T-helper 2 cell treated with Interferon-gamma antibody and Interleukin-4, amounts not matched to agents 100 ng/mL and 5 ng/mL, for 36 hours (primary cell): Measurements from ENCODE around the gene DUSP9. TPM values are rescaled to one million over a fixed set of nuclear protein-coding genes. Genes with fewer than 3 reads are reported as not detected.
"Not testable (repeated sequence)": the region's sequence is repeated elsewhere in the genome, so short reads cannot be mapped to it uniquely, and the experiment has no call there.

Source experiments
- intact Hi-C: fragments of 100-400 bp; cut with micrococcal nuclease; formaldehyde crosslinking; loops from one replicate; pipeline ENCODE4 v1.15.1; 2023
- total RNA-seq: library from RNA; stranded (reverse); gene quantifications from 2 replicates; pipeline ENCODE4 v1.2.3, GENCODE V29; 2022

Gene DUSP9
- total RNA-seq, 1 donor from 2014 or later: not detected

DNA sequence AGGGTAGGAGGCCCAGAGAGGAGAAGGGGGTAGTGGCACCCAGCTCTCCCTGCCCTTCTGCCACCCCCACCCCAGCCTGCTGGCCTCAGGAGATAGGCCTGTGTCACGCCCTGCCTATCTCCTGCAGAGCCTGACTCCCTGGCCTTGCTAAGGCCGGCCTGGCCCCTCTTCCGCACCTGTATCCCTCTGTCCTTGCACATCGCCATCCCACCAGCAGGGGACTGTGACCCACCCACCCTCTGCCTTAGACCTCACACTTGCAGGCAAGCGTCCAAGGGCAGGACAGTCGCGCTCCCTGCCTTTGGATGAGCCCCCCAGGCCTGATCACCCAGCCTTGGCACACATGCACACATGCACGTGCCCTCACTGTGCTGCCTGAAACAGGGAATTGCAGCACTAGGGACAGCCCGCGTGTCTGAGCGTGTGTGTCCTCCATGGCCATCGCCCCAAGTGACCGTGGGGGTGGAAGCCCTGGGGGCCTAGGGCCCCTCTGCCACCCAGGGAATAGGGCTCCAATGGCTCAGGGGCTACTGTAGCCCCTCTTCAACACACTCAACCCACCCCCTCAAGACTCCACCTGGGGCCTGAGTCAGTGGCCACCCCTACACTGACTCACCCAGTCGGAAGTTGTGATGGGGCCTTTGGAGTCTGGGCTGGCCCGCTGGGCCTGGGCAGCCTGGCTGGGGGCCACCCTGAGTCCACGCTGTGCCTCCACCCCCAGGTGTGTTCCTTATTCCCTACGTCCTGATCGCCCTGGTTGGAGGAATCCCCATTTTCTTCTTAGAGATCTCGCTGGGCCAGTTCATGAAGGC, 42.9 kb downstream of the DUSP9 start:
- intact Hi-C loops: no loop called here

DNA sequence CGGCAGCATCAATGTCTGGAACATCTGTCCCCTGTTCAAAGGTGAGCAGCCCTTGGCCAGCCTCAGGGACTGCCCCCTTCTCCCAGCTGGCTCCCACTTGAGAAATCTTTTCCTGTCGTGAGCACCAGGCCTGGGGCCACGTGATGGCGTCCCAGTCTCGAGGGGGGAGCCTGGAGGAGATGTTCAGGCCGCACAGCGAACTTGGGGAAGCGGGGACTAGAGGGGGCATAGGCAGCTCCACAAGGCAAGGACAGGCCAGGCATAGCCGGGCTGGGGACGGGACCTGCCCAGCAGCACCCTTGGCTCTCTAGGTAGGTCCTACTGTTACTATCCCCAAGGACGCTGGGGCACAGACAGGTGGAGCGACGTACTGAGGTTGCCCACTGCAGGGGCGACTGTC, 43.5 kb downstream of the DUSP9 start:
- intact Hi-C loops: no loop called here

DNA sequence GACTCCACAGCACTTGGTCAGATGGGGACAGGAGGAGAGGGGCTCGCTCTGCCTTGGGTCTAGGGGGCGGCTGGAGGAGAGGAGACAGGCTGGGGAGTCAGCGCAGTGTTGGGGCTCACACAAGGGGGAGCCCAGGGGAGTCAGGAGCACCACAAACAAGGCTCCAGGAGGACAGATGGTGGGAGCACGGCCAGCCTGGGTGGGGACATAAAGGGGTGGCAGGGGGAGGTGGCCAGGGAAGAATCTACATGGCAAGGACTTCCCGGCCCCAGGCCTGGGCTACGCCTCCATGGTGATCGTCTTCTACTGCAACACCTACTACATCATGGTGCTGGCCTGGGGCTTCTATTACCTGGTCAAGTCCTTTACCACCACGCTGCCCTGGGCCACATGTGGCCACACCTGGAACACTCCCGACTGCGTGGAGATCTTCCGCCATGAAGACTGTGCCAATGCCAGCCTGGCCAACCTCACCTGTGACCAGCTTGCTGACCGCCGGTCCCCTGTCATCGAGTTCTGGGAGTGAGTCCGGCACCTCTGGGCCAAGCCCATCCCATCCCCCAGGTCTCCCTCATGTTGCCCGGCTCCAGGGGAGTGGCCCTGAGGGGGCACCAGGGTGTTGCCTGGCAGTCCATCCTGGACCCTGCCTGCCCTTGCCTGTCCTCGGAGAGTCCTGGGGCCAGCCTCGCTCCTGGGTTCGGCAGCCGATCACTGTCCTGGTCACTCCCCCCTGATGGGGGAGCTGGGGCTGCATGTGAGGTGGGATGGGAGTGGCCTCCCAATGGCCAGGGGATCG, 44.2 kb downstream of the DUSP9 start:
- intact Hi-C loops: not testable (repeated sequence)

DNA sequence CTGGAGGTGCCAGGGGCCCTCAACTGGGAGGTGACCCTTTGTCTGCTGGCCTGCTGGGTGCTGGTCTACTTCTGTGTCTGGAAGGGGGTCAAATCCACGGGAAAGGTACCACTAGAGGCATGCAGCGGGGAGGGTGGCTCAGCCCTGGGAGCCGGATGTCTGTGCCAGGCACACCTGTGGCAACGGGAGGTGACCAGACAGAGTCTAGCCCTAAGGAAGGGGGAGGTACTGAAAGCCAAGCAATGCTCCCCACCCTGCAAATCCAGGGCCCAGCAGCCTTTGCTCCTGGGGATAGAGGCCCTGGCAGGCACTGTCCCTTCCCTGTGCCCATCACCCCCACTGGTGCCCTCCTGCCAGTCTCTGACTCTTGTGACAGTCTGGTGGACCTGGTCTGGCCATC, 45.0 kb downstream of the DUSP9 start:
- intact Hi-C loops: no loop called here

DNA sequence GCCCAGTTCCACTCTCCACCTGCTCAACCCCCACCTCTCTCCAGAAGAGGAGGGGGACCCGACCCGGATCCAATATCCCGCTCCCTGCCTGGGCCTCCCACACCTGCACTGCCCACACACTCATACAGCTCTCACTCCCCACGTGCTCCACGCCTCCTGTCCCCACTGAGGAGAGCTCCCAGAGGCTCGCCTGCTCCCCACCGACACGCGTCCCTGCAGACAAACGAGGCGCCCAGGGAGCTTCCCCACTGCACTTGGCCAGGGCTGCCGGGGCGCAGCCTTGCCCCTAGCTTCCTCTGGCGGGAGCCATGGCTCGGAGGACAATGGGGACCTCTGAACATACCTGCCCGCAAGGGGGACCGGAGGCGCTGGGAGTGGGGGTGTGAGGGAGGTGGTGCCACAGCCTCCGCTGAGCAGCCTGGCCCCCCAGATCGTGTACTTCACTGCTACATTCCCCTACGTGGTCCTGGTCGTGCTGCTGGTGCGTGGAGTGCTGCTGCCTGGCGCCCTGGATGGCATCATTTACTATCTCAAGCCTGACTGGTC, 45.7 kb downstream of the DUSP9 start:
- intact Hi-C loops: no loop called here

DNA sequence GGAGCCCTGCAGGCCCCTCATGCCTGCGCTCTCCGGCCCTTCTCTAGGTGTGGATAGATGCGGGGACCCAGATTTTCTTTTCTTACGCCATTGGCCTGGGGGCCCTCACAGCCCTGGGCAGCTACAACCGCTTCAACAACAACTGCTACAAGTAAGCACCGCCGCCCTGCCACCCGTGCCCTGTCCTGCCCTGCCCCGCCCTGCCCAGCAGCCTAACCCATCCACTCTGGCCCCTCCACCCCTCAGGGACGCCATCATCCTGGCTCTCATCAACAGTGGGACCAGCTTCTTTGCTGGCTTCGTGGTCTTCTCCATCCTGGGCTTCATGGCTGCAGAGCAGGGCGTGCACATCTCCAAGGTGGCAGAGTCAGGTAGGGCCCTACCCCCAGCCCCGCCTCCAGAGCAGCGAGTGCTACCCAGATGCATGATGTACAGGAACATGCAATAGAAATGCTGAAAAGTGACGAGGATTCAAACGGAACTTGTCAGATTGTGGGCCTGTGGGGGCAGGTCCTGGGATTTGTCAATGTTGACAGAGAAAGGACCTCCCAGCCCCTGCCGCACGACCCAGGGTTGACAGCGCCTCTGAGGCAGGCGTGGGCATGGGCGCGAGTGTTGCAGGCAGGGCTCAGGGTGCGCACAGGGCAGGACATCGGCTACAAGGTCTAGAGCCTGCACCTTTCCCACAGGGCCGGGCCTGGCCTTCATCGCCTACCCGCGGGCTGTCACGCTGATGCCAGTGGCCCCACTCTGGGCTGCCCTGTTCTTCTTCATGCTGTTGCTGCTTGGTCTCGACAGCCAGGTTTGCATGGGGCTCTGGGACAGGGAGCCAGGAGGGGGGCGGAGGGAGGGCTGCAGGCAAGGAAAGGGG, 46.4 kb downstream of the DUSP9 start:
- intact Hi-C loops: no loop called here

DNA sequence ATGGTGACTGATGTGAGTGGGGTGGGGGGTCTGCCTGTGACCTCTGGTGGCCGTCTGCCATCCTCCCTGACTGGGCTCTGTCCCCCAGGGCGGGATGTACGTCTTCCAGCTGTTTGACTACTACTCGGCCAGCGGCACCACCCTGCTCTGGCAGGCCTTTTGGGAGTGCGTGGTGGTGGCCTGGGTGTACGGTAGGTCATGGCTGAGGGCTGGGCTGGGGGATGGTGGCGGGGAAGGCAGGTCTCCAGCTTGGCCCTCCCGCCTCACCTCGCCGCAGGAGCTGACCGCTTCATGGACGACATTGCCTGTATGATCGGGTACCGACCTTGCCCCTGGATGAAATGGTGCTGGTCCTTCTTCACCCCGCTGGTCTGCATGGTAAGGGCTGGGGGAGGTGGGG, 47.3 kb downstream of the DUSP9 start:
- intact Hi-C loops: not testable (repeated sequence)

DNA sequence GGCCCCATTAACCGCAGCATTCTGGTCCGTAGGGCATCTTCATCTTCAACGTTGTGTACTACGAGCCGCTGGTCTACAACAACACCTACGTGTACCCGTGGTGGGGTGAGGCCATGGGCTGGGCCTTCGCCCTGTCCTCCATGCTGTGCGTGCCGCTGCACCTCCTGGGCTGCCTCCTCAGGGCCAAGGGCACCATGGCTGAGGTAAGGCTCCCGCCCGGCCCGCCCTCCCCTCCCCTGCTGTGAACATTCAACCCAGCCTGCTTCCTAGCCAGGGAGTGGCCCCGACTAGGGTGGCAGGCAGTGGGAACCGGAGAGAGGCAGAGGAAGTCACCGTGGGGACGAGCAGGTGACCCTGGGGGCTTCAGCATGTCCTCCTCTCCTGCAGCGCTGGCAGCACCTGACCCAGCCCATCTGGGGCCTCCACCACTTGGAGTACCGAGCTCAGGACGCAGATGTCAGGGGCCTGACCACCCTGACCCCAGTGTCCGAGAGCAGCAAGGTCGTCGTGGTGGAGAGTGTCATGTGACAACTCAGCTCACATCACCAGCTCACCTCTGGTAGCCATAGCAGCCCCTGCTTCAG, 47.8 kb downstream of the DUSP9 start:
- intact Hi-C loops: no loop called here

DNA sequence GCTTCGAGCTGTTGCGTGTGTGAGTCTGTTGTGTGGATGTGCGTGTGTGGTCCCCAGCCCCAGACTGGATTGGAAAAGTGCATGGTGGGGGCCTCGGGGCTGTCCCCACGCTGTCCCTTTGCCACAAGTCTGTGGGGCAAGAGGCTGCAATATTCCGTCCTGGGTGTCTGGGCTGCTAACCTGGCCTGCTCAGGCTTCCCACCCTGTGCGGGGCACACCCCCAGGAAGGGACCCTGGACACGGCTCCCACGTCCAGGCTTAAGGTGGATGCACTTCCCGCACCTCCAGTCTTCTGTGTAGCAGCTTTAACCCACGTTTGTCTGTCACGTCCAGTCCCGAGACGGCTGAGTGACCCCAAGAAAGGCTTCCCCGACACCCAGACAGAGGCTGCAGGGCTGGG, 49.1 kb downstream of the DUSP9 start:
- intact Hi-C loops: no loop called here

DNA sequence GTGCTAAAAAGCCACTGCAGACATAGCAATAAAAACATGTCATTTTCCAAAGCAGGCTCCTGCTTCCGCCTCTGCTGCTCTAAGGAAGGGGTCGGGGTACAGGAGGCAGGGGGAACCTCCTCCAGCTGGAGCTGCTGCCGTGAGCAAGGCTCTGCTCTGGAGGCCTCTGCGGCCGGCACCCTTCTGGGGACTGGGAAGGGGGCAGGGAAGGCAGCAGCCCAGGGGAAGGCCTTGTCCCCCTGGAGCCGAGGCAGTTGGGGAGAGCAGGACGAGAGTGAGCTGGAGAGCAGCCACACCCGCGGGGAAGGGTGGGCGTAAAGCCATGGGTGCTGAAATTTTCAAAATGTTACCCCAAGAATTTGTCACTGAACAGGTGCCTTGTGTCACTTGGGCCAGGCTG, 49.5 kb downstream of the DUSP9 start:
- intact Hi-C loops: not testable (repeated sequence)

DNA sequence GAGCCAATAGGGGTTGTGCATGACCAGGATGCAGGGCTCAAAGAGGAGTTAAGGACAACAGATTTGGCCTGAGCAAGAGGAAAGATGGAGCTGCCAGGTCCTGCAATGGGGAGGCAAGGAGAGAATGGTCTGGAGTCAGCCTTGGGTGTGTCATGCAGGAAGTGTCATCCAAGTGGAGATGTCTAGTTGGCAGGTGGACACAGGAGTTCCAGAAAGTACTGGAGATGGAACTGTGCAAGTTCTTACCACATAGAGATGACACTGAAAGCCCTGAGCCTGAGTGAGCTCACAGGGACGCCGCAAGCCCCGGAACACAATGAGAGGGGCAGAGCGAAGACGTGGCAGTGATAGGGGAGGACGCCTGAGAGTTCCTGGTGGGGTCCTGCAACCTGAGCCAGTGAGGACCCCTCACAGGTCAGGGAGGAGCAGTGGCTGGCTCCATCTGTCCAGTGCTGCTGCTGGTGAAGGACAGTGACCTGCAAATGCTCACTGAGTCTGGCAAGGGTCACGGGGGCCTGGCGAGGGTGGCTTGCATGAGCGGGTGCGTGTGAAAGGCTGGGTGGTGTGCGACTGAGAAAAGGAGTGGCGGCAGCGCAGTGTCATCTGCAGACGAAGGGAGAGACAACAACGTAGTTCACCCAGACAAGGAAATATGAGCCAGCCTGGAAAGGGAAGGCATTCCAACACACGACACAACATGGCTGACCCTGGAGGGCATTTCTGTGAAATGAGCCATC, 50.2 kb downstream of the DUSP9 start:
- intact Hi-C loops: not testable (repeated sequence)

DNA sequence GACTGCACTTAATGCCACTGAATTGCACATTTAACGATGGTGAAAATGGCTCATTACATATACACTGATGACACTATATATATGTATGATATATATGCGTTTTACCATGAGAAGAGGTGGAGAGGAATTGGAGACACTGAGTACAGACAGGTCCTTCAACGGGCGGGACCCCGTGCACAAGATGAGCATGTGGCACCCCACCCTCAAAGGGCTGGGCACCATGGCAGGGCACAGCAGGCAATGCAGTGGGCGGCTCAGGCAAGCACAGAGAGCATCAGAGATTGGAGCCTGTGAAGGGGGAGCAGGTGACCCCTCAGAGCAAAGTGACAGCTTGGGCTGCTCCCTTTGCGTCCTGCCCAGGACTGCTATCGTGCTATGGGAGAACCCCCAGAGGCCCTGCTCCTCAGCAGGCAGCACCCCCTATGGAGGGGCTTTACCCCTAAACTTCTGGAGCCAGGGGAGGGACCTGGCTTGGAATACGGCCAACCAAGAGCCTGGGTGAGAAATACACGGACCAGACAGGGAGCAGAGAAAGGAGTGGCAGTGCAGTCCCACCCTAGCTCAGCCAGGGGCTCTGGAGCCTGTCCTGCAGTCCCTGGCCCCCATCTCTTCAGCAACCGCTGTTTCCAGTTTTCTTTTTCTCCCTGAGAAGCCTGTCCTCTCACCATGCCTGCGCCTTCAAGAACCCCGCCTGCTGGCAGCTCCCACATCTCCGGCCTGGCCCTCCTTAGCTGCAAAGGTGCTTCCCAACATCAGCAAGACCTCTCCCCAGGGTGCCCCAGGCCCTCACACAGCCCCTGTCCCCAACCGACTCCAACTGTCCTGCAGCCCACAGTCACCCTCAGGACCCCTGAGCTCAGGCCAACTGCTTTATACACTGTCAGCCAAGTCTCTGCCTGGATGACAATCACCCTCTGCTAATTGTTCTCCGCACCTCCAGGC, 51.2 kb downstream of the DUSP9 start:
- intact Hi-C loops: no loop called here

DNA sequence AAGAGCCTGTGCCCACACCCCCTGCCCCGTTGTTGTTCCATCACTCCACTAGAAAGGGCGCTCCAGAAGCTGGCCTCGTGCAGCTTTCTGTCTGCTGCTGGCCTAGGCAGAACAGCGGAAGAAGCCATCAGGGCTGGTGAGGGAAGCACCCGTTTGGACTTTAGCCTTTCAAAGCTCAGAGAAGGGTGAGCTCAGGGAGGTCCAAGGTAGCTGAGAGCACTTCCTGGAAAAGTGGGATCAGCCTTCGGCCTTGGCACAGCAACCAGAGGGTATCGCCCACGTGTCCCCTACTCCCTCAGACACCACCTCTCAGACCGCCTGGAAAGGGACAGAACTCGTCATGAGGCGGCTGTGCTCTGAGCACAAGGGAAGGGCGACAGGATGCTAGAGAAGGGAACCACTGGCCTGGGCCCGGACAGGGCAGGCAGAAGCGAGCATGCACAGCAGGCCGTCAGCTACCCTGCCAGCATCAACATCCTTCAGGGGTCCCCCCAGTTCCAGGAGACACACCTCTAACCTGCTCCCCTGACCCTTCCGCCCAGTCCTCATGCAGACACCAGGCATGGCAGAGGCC, 52.3 kb downstream of the DUSP9 start:
- intact Hi-C loops: not testable (repeated sequence)

DNA sequence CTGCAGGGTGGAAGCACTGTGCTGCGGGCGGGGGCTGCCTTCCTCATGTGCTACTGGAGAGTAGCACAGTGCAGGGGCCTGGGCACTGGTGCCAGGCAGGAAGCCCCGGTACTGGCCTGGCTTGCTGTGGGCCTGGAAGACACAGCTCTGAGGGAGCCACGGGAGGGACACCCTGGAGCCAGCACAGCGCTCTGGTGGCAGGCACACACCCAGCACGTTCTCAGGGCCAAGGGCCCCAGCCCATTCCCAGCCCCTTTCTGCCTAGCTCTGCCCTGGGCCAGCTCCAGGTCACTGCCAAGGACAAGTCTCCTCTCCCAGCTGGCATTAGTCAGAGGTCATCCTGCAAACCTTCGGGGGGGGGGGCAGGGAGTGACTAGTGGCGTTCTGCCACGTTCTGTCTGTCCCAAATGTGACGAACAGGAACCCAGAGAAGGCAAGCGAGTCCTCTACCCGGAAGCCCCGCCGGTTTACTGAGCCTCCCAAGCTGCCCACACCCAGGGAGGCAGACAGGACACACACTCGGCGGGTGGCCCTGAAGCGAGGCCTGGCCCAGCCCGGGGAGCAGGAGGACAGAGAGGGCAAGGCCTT, 52.9 kb downstream of the DUSP9 start:
- intact Hi-C loops: not testable (repeated sequence)

DNA sequence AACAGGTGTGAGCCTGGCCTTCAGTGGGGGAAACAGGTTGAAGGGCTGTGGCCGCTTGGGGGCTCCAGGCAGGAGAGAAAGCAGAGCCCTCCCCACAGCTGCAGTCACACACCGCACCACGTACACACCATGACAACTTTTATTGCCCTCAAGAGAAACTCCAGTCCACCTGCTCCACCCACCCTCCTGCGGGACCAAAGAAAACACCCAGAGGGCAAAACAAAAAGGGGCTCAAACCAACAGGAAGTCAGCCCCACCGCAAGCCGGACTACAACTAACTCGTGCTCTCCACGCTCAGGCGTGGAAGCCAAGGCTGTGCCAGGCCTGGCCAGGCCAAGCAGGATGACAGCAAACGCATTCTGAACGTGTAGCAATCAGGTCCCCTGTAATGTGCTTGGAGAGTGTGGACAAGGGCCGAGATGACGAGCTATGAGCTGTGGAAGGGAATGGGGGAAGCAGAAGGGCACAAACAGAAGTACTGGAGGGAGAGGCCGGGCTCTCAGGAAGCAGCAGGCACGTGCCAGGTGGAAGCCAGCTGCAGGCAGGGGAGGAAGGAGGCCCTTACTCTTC, 53.5 kb downstream of the DUSP9 start:
- intact Hi-C loops: no loop called here
